Choroid plexus epithelial cell (primary cell): ENCODE results near the gene DCTN4.

ENCODE experiments used
- DNase-seq: peaks from one replicate; pipeline ENCODE4 v3.0.0-alpha.2; 2010; ENCODE audit warnings: low read depth
- H3K4me3 ChIP-seq: 2 replicates; pipeline ENCODE4 v1.5.1; 2011; ENCODE audit warnings: low read depth, mild to moderate bottlenecking, control low read depth, low read length, moderate library complexity
- TF ChIP-seq, protein P1 (sequence below): conservative IDR thresholded peaks from 2 replicates; pipeline ENCODE4 v1.5.1; 2011; ENCODE audit warnings: low read depth, mild to moderate bottlenecking, control low read depth, inconsistent platforms, low read length, moderate library complexity

DCTN4 gene

DNA sequence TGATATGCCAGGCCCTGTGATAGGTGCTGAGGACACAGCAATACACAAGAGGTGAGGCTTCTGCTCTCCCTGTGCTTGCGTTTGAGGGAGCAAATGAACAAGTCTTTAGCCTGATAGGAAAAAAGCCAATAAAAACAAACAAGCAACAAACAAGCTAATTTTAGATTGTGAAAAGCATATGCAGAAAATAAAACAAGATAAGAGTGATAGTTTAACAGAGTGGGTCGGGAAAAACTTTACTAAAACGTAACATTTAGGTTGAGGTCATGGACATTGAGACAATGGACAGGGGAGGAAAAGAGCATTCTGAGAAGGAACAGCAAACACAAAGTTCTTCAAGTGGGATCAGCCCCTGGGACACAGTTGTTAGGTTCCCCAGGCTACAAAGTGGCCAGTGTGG, 24.0 kb upstream of the DCTN4 start:
- H3K4me3 ChIP-seq, result no peak overlapping the region
- TF ChIP-seq, protein P1, sequence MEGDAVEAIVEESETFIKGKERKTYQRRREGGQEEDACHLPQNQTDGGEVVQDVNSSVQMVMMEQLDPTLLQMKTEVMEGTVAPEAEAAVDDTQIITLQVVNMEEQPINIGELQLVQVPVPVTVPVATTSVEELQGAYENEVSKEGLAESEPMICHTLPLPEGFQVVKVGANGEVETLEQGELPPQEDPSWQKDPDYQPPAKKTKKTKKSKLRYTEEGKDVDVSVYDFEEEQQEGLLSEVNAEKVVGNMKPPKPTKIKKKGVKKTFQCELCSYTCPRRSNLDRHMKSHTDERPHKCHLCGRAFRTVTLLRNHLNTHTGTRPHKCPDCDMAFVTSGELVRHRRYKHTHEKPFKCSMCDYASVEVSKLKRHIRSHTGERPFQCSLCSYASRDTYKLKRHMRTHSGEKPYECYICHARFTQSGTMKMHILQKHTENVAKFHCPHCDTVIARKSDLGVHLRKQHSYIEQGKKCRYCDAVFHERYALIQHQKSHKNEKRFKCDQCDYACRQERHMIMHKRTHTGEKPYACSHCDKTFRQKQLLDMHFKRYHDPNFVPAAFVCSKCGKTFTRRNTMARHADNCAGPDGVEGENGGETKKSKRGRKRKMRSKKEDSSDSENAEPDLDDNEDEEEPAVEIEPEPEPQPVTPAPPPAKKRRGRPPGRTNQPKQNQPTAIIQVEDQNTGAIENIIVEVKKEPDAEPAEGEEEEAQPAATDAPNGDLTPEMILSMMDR, result no peak
- no peak for DNase-seq

- TF ChIP-seq, protein P1, result no peak
- H3K4me3 ChIP-seq, result peak overlapping the region; percentile 89
- peak; percentile 89 for DNase-seq
Measured at GRCh38 chr5:150781706-150782614, 23.1 kb upstream of the DCTN4 start.

- TF ChIP-seq, protein P1, result no peak
- peak; percentile 57 for DNase-seq
- H3K4me3 ChIP-seq, result peak overlapping the region; percentile 89
Measured at GRCh38 chr5:150780816-150781221, 22.0 kb upstream of the DCTN4 start.

DNA sequence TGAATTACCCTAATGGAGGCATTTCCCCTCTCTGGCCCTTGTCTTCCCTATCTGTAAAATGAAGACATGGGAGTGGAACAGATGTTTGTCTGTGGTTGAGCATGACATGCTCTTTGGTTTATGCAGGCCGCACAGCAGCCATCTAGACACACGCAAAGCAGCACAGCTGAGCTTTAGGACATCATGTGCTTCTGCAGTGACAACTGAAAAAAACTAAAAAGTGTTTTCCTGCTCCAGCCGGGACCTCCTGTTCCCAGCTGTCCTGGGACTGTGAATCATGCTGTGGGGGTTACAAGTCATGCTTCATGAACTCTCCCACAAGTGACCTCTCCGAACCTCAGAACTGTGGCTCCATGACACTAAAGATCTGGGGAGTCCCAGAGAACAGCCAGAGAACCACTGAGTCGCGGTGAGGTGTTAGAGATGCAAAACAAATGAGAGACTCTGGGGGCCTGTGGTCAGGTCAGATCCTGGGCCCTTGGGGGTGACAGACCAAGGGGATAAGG, 21.4 kb upstream of the DCTN4 start:
- DNase-seq, result peak; percentile 62
- TF ChIP-seq, protein P1, result no peak
- H3K4me3 ChIP-seq, result peak overlapping the region; percentile 89

- H3K4me3 ChIP-seq, result peak overlapping the region; percentile 89
- DNase-seq, result peak; percentile 62
- TF ChIP-seq, protein P1, result no peak
Measured at GRCh38 chr5:150779397-150780186, 20.8 kb upstream of the DCTN4 start.

GRCh38 chr5:150778517-150779396, 19.9 kb upstream of the DCTN4 start, which contains the start of gene SMIM3:
Gene SMIM3 (plus strand): TSS chr5:150778757. CDS start chr5:150795441, 16,684 bp downstream.
- H3K4me3 ChIP-seq, result peak within 1 kb of the TSS; percentile 89
- TF ChIP-seq, protein P1, result peak; percentile 59
- DNase-seq, result peak; percentile 73
